GM18519 (cell line): ENCODE data around the gene RYR1.
"Not testable (repeated sequence)": the region's sequence is repeated elsewhere in the genome, so short reads cannot be mapped to it uniquely, and the experiment has no call there.

Experiments
- ATAC-seq: cut with Tn5 transposase; IDR thresholded peaks from one replicate; pipeline ENCODE4 v1.9.1; 2021; ENCODE audit warnings: mild to moderate bottlenecking, moderate library complexity; ENCODE audit not compliant: unreplicated experiment, low FRiP score

RYR1 gene

GRCh38 chr19:38452430-38453366 lies 19.2 kb downstream of the RYR1 start:
- ATAC-seq = no peak

GRCh38 chr19:38453596-38453995 lies 20.1 kb downstream of the RYR1 start:
- ATAC-seq = no peak

- no peak for ATAC-seq
Measured at GRCh38 chr19:38455031-38455430, 21.5 kb downstream of the RYR1 start.

- no peak for ATAC-seq
Measured at GRCh38 chr19:38457202-38457601, 23.7 kb downstream of the RYR1 start.

- ATAC-seq = no peak
Measured at GRCh38 chr19:38457690-38458405, 24.4 kb downstream of the RYR1 start.

GRCh38 chr19:38458991-38459390 lies 25.5 kb downstream of the RYR1 start:
- no peak for ATAC-seq

GRCh38 chr19:38463365-38463764 lies 29.9 kb downstream of the RYR1 start:
- ATAC-seq = no peak

- ATAC-seq = no peak
Measured at GRCh38 chr19:38464421-38465082, 31.1 kb downstream of the RYR1 start.

- ATAC-seq = no peak
Measured at GRCh38 chr19:38466050-38466449, 32.6 kb downstream of the RYR1 start.

- ATAC-seq = no peak
Measured at GRCh38 chr19:38467541-38468525, 34.3 kb downstream of the RYR1 start.

- no peak for ATAC-seq
Measured at GRCh38 chr19:38469151-38469550, 35.7 kb downstream of the RYR1 start.

- no peak for ATAC-seq
Measured at GRCh38 chr19:38470788-38471480, 37.4 kb downstream of the RYR1 start.

- not testable (repeated sequence) for ATAC-seq
Measured at GRCh38 chr19:38472725-38473124, 39.2 kb downstream of the RYR1 start.

- no peak for ATAC-seq
Measured at GRCh38 chr19:38473201-38473600, 39.7 kb downstream of the RYR1 start.

GRCh38 chr19:38475176-38475575 lies 41.7 kb downstream of the RYR1 start:
- no peak for ATAC-seq

- no peak for ATAC-seq
Measured at GRCh38 chr19:38478273-38478971, 44.9 kb downstream of the RYR1 start.

- no peak for ATAC-seq
Measured at GRCh38 chr19:38482496-38482895, 49.0 kb downstream of the RYR1 start.

GRCh38 chr19:38483016-38483630 lies 49.6 kb downstream of the RYR1 start:
- no peak for ATAC-seq
